Breast epithelium (tissue), 4 donors: ENCODE measurements around the gene FHIT. TPM values are rescaled to one million over a fixed set of nuclear protein-coding genes. Genes with fewer than 3 reads are reported as not detected.

Source experiments
- DNase-seq, 2 donors: peaks; one replicate each; pipeline ENCODE4 v3.0.0-alpha.2; 2019; ENCODE audit warnings: low spot score in 2 of 2
- H3K27ac ChIP-seq, 2 donors: fragments of 200-600 bp; sonication (generic) in 1 of 2; one replicate each; pipeline ENCODE4 v1.5.1; 2016 to 2019; ENCODE audit warnings: mild to moderate bottlenecking in 1 of 2
- H3K27me3 ChIP-seq, 2 donors: fragments of 200-600 bp; sonication (generic) in 1 of 2; one replicate each; pipeline versions ENCODE4 v1.5.1 to v1.6.0; 2017 to 2019; ENCODE audit warnings: control low read depth in 1 of 2, mild to moderate bottlenecking in 1 of 2
- H3K36me3 ChIP-seq: fragments of 200-600 bp; one replicate; pipeline ENCODE4 v1.5.1; 2019
- H3K4me1 ChIP-seq, 2 donors: fragments of 200-600 bp; sonication (generic); one replicate each; pipeline ENCODE4 v1.5.1; 2016 to 2019; ENCODE audit warnings: control low read depth in 1 of 2
- H3K4me3 ChIP-seq, 3 donors: fragments of 200-600 bp; sonication (generic); 1 replicate in 2 of 3; 2 replicates in 1 of 3; pipeline ENCODE4 v1.5.1; 2016 to 2019; ENCODE audit warnings: mild to moderate bottlenecking in 3 of 3, moderate library complexity in 2 of 3
- H3K9me3 ChIP-seq, 2 donors: fragments of 200-600 bp; sonication (generic) in 1 of 2; one replicate each; pipeline ENCODE4 v1.5.1; 2016 to 2019; ENCODE audit warnings: control low read depth in 1 of 2
- CTCF ChIP-seq, 3 donors: fragments of 450-650 bp; IDR thresholded peaks; one replicate each; pipeline ENCODE4 v1.5.1; 2016 to 2017; ENCODE audit warnings: antibody characterized with exemption in 3 of 3, mild to moderate bottlenecking in 3 of 3, moderate library complexity in 3 of 3
- POLR2A ChIP-seq: fragments of 450-650 bp; IDR thresholded peaks from one replicate; pipeline ENCODE4 v1.6.1; 2016; ENCODE audit warnings: antibody characterized with exemption, mild to moderate bottlenecking, moderate library complexity
- POLR2AphosphoS5 ChIP-seq, 3 donors: sonication (generic); formaldehyde crosslinking; IDR thresholded peaks; one replicate each; pipeline ENCODE4 v1.6.1; 2017; ENCODE audit warnings: antibody characterized with exemption in 3 of 3
- intact Hi-C: fragments of 100-400 bp; cut with DNase I; formaldehyde crosslinking; loops from one replicate; pipeline ENCODE4 v1.15.1; 2023; ENCODE audit warnings: low total_unique reads
- total RNA-seq, 3 donors: library from RNA; depleted of rRNA; stranded (reverse); fragments of >200 nt; gene quantifications; one replicate each; pipeline ENCODE4 v1.1.0, GENCODE V29; 2016

FHIT gene
- total RNA-seq, 3 donors from 2014 or later: 9.0 to 19.2 (median 17.7) TPM

DNA sequence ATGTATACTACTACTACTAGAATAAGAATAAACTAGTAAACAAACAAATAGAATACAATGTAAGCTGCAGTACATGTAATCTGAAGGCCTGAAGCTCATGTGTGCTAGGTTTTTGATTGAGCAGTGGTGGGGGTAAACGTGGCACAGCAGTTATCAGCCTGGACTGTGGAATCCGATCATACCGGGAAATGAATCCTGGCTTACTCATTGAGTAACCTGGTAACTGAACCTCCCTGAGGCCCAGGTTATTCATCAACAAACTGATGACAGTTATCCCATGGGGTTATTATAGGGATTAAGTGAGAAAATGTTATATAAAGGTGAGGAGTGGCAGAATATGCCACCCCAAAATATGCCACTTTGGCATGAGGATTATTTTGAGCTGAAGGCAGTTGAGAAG, 339.1 kb downstream of the FHIT start:
- no peak for DNase-seq
- Histone ChIP-seq H3K9me3 (peaks cover 0 to 3% of the 10 kb centered on the region in 2 donors), H3K4me3 (no peak overlapping the region), H3K27me3 (no peaks in the 10 kb centered on the region), H3K27ac (no peak overlapping the region), H3K36me3 (no peaks in the 10 kb centered on the region), H3K4me1 (no peaks in the 10 kb centered on the region)
- no peak for TF ChIP-seq CTCF (IDR thresholded peaks at IDR 0.05)
- no peak for TF ChIP-seq POLR2A
- TF ChIP-seq POLR2AphosphoS5 (IDR thresholded peaks at IDR 0.05): no peak
- intact Hi-C loops: no loop called here

GRCh38 chr3:60909526-60909925, 341.7 kb downstream of the FHIT start:
- H3K4me1 ChIP-seq: no peaks in the 10 kb centered on the region
- H3K36me3 ChIP-seq: no peaks in the 10 kb centered on the region
- no peaks in the 10 kb centered on the region for H3K27me3 ChIP-seq
- intact Hi-C loops: no loop called here
- H3K27ac ChIP-seq: no peak overlapping the region
- H3K4me3 ChIP-seq: no peak overlapping the region
- H3K9me3 ChIP-seq: peaks cover 0 to 3% of the 10 kb centered on the region in 2 donors
- TF ChIP-seq POLR2AphosphoS5 (IDR thresholded peaks at IDR 0.05) (no peak), POLR2A (no peak), CTCF (IDR thresholded peaks at IDR 0.05) (no peak)
- no peak for DNase-seq

- intact Hi-C loops: no loop called here
- Histone ChIP-seq H3K4me3 (no peak overlapping the region), H3K36me3 (no peaks in the 10 kb centered on the region), H3K27ac (no peak overlapping the region), H3K27me3 (no peaks in the 10 kb centered on the region), H3K9me3 (no peaks in the 10 kb centered on the region), H3K4me1 (no peaks in the 10 kb centered on the region)
- TF ChIP-seq CTCF (IDR thresholded peaks at IDR 0.05): no peak
- no peak for DNase-seq
Observed at GRCh38 chr3:60906283-60906682, 345.0 kb downstream of the FHIT start.

- Histone ChIP-seq H3K4me1 (no peaks in the 10 kb centered on the region), H3K36me3 (no peaks in the 10 kb centered on the region), H3K27ac (no peak overlapping the region), H3K27me3 (no peaks in the 10 kb centered on the region), H3K9me3 (no peaks in the 10 kb centered on the region), H3K4me3 (no peak overlapping the region)
- no peak for DNase-seq
- intact Hi-C loops: no loop called here
- no peak for TF ChIP-seq POLR2A
- TF ChIP-seq CTCF (IDR thresholded peaks at IDR 0.05): no peak
- no peak for TF ChIP-seq POLR2AphosphoS5 (IDR thresholded peaks at IDR 0.05)
Observed at GRCh38 chr3:60898321-60898720, 352.9 kb downstream of the FHIT start.

- Histone ChIP-seq H3K27ac (no peak overlapping the region), H3K9me3 (no peaks in the 10 kb centered on the region), H3K27me3 (no peaks in the 10 kb centered on the region), H3K36me3 (no peaks in the 10 kb centered on the region), H3K4me3 (no peak overlapping the region), H3K4me1 (no peaks in the 10 kb centered on the region)
- intact Hi-C loops: no loop called here
- TF ChIP-seq POLR2AphosphoS5 (IDR thresholded peaks at IDR 0.05): no peak
- TF ChIP-seq CTCF (IDR thresholded peaks at IDR 0.05): no peak
- no peak for TF ChIP-seq POLR2A
- DNase-seq: no peak
Observed at GRCh38 chr3:60893946-60894345, 357.3 kb downstream of the FHIT start.
